ENCODE data around the gene CAMSAP1.

CAMSAP1 gene

DNA sequence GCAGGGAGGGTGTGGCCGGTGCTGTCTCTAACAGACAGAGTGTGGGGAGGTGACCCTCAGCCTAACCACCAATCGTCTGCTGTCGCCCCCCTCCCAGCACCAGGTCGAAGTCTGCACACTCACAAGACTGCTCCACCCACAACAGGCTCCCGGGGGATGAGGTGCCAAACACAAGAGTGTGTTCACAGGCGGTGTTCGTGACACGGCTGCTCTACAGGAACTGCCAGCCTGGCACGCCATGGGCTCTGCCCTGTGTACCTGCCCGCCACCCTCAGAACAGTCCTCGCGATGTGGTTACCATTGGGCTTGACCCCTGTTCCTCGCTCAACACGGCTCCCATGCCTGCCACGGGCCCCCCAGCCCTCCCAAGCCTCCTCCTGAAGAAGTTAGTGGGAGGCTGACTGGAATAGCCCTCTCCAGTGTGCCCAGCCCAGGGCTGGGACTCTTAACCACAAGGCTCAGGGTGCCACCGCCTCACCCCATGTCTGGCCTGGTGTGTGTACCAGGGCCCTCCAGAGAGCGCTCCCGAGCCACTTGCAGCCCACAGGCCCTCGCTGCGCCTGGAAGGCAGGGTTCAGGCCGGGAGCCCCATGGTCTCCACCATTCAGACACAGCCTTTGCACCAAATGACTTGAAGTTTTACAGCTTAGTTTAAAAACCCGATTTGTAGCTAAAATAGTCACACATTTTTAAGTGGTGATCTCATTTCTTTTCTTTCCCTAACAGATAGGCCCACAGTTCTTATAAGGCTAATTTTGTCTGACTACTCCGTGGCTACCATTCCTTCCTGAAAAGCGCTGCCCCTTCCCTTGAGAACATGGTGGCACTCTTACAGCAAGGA lies 102.5 kb downstream of the CAMSAP1 start:
- Mint-ChIP-seq H3K27me3 (ENCODE audit: low read depth) (no peaks in the 10 kb centered on the region), H3K9me3 (no peaks in the 10 kb centered on the region), H3K27ac (no peak overlapping the region), H3K4me3 (no peak overlapping the region), H3K36me3 (ENCODE audit: low read depth) (no peaks in the 10 kb centered on the region), H3K4me1 (ENCODE audit: low read depth) (no peaks in the 10 kb centered on the region)

- H3K27ac Mint-ChIP-seq, result no peak overlapping the region
- H3K9me3 Mint-ChIP-seq, result no peaks in the 10 kb centered on the region
- H3K36me3 Mint-ChIP-seq (ENCODE audit: low read depth), result no peaks in the 10 kb centered on the region
- no peaks in the 10 kb centered on the region for H3K4me1 Mint-ChIP-seq (ENCODE audit: low read depth)
- H3K27me3 Mint-ChIP-seq (ENCODE audit: low read depth), result no peaks in the 10 kb centered on the region
- H3K4me3 Mint-ChIP-seq, result no peak overlapping the region
Observed at GRCh38 chr9:135803441-135803840, 103.9 kb downstream of the CAMSAP1 start.

- Mint-ChIP-seq H3K4me3 (no peak overlapping the region), H3K36me3 (ENCODE audit: low read depth) (no peaks in the 10 kb centered on the region), H3K9me3 (no peaks in the 10 kb centered on the region), H3K27ac (no peak overlapping the region), H3K27me3 (ENCODE audit: low read depth) (no peaks in the 10 kb centered on the region), H3K4me1 (ENCODE audit: low read depth) (no peaks in the 10 kb centered on the region)
Observed at GRCh38 chr9:135802876-135803419, 104.4 kb downstream of the CAMSAP1 start.

DNA sequence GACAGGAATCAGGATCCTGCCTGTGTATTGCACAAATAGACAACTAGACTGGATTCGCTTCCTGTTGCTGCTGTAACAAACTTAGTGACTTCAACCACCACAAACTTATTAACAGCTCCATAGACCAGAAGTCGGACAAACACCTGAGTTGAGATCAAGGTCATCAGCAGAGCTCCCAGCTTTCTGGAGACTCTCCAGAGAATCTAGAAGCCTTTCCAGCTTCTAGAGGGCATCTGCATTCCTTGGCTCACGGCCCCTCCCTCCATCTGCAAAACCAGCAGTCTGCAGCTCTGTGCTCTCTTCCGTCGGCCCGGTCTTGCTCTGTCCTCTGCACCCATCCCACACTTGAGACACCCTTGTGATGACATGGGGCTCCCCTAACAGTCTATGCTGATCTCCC lies 106.3 kb downstream of the CAMSAP1 start:
- no peak overlapping the region for H3K27ac Mint-ChIP-seq
- H3K9me3 Mint-ChIP-seq, result no peaks in the 10 kb centered on the region
- no peaks in the 10 kb centered on the region for H3K4me1 Mint-ChIP-seq (ENCODE audit: low read depth)
- no peaks in the 10 kb centered on the region for H3K27me3 Mint-ChIP-seq (ENCODE audit: low read depth)
- H3K36me3 Mint-ChIP-seq (ENCODE audit: low read depth), result no peaks in the 10 kb centered on the region
- H3K4me3 Mint-ChIP-seq, result no peak overlapping the region

- no peak overlapping the region for H3K27ac Mint-ChIP-seq
- H3K4me1 Mint-ChIP-seq (ENCODE audit: low read depth), result no peaks in the 10 kb centered on the region
- no peaks in the 10 kb centered on the region for H3K9me3 Mint-ChIP-seq
- H3K4me3 Mint-ChIP-seq, result no peak overlapping the region
- H3K36me3 Mint-ChIP-seq (ENCODE audit: low read depth), result no peaks in the 10 kb centered on the region
- H3K27me3 Mint-ChIP-seq (ENCODE audit: low read depth), result no peaks in the 10 kb centered on the region
Observed at GRCh38 chr9:135799261-135799660, 108.1 kb downstream of the CAMSAP1 start.

DNA sequence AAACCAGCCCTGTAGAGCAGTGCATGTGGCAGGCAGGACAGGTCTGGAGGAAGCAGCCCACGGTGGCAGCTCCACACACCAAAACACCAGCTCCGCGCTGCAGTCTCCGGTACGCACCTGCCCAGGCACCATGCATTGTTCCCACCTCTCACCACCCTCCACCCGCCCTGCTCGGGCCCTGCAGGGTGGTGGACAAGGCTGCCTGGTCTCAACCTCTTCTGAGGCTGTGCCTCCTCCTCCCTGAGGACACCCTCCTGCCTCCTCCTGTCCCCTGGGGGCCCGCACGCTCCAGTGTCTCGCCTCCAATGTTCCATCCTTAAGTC lies 109.1 kb downstream of the CAMSAP1 start:
- H3K4me1 Mint-ChIP-seq (ENCODE audit: low read depth), result no peaks in the 10 kb centered on the region
- H3K27ac Mint-ChIP-seq, result no peak overlapping the region
- no peaks in the 10 kb centered on the region for H3K27me3 Mint-ChIP-seq (ENCODE audit: low read depth)
- no peak overlapping the region for H3K4me3 Mint-ChIP-seq
- H3K9me3 Mint-ChIP-seq, result no peaks in the 10 kb centered on the region
- H3K36me3 Mint-ChIP-seq (ENCODE audit: low read depth), result no peaks in the 10 kb centered on the region

DNA sequence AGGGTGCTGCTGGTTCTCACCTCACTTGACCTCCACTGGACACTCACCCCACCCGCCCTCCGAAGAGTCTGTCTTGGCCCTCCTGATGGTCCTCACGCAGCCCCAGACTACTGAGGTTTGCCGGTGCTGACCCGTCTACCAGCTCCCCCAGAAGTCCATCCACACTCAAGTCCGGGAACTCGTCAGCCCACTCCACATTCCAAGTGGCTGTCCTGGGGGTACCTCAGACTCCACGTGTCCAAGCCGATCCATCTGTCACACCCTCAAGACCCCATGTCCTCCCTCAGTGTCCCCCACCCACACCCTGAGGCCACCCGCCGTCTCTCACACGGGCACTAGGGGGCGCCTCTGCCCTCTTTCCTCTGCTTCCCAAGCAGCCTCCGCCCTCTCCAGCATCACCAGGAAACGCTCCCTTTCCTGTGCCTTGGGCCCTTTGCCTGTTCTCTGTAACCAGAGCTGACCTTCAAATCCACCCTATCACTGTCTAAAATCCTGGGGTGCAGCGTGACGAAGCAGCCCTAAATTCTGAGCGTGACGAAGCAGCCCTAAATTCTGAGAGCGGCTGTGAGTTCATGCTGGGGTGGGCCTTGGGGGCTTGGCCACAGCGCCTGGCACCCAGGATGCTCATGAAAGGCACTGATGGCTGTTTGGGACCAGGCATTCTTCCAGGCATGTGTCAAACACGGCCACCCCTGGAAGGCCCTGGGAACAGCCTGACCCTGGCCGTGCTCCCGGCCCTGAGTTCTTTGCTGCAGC lies 109.7 kb downstream of the CAMSAP1 start:
- Mint-ChIP-seq H3K4me1 (ENCODE audit: low read depth) (no peaks in the 10 kb centered on the region), H3K36me3 (ENCODE audit: low read depth) (no peaks in the 10 kb centered on the region), H3K4me3 (no peak overlapping the region), H3K27me3 (ENCODE audit: low read depth) (no peaks in the 10 kb centered on the region), H3K9me3 (no peaks in the 10 kb centered on the region), H3K27ac (no peak overlapping the region)

- Mint-ChIP-seq H3K4me1 (ENCODE audit: low read depth) (no peaks in the 10 kb centered on the region), H3K27ac (no peak overlapping the region), H3K4me3 (no peak overlapping the region), H3K36me3 (ENCODE audit: low read depth) (no peaks in the 10 kb centered on the region), H3K9me3 (no peaks in the 10 kb centered on the region), H3K27me3 (ENCODE audit: low read depth) (no peaks in the 10 kb centered on the region)
Observed at GRCh38 chr9:135796784-135797485, 110.4 kb downstream of the CAMSAP1 start.

DNA sequence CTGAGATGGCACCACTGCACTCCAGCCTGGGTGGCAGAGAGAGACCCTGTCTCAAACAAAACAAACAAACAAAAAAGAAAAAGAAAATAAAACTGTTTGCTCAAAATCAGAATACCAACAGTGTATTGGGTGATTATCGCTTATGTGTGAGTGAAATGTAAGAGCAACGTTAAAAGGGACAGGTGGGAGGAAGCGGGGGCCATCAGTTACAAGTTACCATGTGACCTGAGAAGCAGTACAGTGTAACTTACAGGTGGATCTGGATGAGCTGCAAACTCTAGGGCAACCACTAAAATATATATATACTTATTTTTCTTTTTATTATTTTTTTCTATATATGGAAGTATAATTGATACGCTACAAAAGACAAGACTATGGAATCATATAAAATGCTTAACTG lies 112.0 kb downstream of the CAMSAP1 start:
- H3K4me3 Mint-ChIP-seq, result no peak overlapping the region
- no peaks in the 10 kb centered on the region for H3K4me1 Mint-ChIP-seq (ENCODE audit: low read depth)
- no peaks in the 10 kb centered on the region for H3K36me3 Mint-ChIP-seq (ENCODE audit: low read depth)
- no peak overlapping the region for H3K27ac Mint-ChIP-seq
- no peaks in the 10 kb centered on the region for H3K27me3 Mint-ChIP-seq (ENCODE audit: low read depth)
- H3K9me3 Mint-ChIP-seq, result no peaks in the 10 kb centered on the region

GRCh38 chr9:135794361-135794885 lies 112.9 kb downstream of the CAMSAP1 start:
- no peaks in the 10 kb centered on the region for H3K27me3 Mint-ChIP-seq (ENCODE audit: low read depth)
- no peaks in the 10 kb centered on the region for H3K9me3 Mint-ChIP-seq
- no peak overlapping the region for H3K27ac Mint-ChIP-seq
- no peaks in the 10 kb centered on the region for H3K36me3 Mint-ChIP-seq (ENCODE audit: low read depth)
- no peak overlapping the region for H3K4me3 Mint-ChIP-seq
- no peaks in the 10 kb centered on the region for H3K4me1 Mint-ChIP-seq (ENCODE audit: low read depth)

DNA sequence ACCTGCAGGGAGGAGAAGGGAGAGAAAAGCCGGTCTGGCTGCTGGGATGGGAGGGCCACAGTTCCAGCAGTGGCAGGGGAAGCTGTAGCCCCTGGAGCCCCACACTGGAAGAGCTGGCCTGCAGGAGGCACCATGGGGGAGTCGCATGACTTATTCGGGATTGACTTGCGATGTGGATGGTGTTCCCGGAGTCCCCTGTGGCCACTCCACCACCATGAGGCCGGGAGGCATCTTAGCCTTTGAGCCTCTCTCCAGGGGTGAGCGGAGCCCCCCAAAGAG lies 113.3 kb downstream of the CAMSAP1 start:
- no peaks in the 10 kb centered on the region for H3K9me3 Mint-ChIP-seq
- H3K27ac Mint-ChIP-seq, result no peak overlapping the region
- no peaks in the 10 kb centered on the region for H3K36me3 Mint-ChIP-seq (ENCODE audit: low read depth)
- no peaks in the 10 kb centered on the region for H3K4me1 Mint-ChIP-seq (ENCODE audit: low read depth)
- no peak overlapping the region for H3K4me3 Mint-ChIP-seq
- H3K27me3 Mint-ChIP-seq (ENCODE audit: low read depth), result no peaks in the 10 kb centered on the region

- Mint-ChIP-seq H3K4me3 (no peak overlapping the region), H3K27ac (no peak overlapping the region)
Observed at GRCh38 chr9:135793221-135794056, 113.9 kb downstream of the CAMSAP1 start.

GRCh38 chr9:135792268-135793128 lies 114.8 kb downstream of the CAMSAP1 start:
- Mint-ChIP-seq H3K4me3 (no peak overlapping the region), H3K4me1 (ENCODE audit: low read depth) (no peaks in the 10 kb centered on the region), H3K27me3 (ENCODE audit: low read depth) (no peaks in the 10 kb centered on the region), H3K9me3 (no peaks in the 10 kb centered on the region), H3K27ac (no peak overlapping the region), H3K36me3 (ENCODE audit: low read depth) (no peaks in the 10 kb centered on the region)

More at GRCh38 chr9:135793221-135794056, 113.9 kb downstream of the CAMSAP1 start:
- Mint-ChIP-seq H3K36me3 (ENCODE audit: low read depth) (no peaks in the 10 kb centered on the region), H3K27me3 (ENCODE audit: low read depth) (no peaks in the 10 kb centered on the region), H3K9me3 (no peaks in the 10 kb centered on the region), H3K4me1 (ENCODE audit: low read depth) (no peaks in the 10 kb centered on the region)

All from T-helper 1 cell treated with Interleukin-12 subunit alpha and Interleukin-12 subunit beta and Interleukin-4 antibody, amounts not matched to agents 30 μg/mL and 1 μg/mL, for 36 hours (primary cell).